ENCODE results near the gene PIP5K1B.

Gene PIP5K1B

DNA sequence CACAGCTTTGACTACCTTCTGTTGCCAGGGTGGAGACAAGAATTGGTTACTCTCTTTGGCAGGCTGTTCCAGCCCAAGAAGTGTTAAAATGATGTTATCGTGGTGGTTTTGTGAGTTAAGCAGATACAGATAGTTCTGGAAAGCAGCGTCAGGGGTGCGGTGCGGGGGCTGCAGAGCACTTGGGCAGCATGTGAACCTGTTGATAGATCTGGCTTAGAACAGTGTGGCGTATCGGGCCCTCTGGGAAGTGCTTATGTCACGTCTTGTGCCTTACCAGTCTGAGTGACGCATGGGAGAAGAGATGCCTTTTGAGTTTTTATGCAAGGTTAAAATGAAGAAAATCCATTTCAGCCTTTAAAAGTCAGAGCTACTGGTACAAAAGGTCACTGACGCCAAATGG lies 156.4 kb downstream of the PIP5K1B start:
- DNase-seq (ENCODE audit: low read depth), result no peak

DNA sequence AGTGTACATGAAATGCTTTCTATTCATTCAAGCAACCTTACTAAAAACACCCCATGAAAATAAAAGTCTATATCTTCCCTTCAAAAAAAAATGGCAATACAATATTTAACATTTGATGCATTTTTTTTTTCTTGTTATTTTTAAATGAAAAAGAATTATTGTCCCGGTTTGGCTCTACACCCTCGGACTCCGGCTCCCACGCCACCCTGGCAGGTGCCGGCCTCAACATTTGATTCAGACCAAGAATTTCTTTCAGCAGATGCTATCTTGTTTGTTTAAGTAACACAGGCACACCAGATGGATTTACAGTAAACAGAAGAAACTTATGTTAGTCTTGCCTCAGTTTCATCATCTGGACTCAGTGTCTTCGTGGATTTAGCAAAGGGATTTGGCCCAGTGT lies 162.0 kb downstream of the PIP5K1B start:
- no peak for DNase-seq (ENCODE audit: low read depth)

DNA sequence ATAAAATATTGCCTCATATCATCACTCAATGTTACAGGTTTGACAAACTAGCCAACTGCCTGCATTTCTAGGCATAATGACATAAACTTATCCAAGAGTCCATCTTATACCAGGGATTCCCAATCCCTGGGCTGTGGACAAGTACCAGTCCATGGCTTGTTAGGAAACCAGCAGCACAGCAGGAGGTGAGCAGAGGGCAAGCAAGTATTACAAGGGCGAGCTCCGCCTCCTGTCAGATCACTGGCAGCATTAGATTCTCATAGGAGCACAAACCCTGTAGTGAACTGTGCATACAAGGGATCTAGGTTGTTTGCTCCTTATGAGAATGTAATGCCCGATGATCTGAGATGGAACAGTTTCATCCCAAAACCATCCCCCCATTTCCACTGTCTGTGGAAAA lies 164.0 kb downstream of the PIP5K1B start:
- no peak for DNase-seq (ENCODE audit: low read depth)

DNA sequence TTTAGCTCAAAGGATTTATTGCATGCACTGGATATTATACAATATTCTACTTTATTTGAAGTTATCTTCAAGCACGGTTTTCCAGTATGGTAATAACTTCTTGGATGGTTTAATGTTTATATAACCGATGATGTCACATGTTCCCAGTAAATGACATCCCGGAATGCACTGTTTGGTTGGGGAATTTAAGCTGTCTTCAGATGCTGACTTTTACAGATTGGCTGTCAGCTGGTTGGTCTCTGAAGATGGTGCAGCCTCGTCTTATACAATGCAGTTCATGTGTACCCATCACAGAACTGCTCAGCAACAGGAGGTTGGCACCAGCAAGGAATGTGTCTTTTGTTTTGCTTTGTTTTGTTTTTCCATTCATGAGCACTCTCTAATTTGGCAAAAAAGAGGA lies 165.0 kb downstream of the PIP5K1B start:
- no peak for DNase-seq (ENCODE audit: low read depth)

GRCh38 chr9:68871236-68871635 lies 166.2 kb downstream of the PIP5K1B start:
- DNase-seq (ENCODE audit: low read depth), result no peak

DNA sequence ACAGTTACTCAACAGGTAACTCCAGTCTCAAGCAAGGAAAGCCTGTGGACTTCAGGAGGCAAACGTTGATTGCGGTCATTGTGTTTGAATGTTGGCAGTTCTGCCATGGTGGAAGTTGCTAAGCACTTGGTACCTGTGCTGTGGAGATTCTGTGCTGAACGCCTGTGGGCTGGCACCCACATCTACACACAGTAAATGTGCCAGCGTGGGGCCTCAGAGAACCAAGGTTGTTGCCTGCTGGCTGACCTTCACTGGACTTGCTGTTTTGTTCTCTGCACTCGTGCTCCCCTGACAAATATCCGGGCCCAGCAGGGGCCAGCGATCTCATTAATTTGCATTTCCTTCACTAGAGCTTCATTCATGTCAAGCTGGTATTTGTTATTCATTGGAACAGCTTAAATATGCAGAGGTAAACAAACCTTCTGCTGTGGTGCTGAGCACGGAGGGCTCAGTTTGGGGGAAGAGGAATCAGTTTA lies 167.0 kb downstream of the PIP5K1B start:
- DNase-seq (ENCODE audit: low read depth), result no peak

GRCh38 chr9:68873179-68873578 lies 168.1 kb downstream of the PIP5K1B start:
- no peak for DNase-seq (ENCODE audit: low read depth)

GRCh38 chr9:68876273-68876672 lies 171.2 kb downstream of the PIP5K1B start:
- no peak for DNase-seq (ENCODE audit: low read depth)

- DNase-seq (ENCODE audit: low read depth), result no peak
Measured at GRCh38 chr9:68876681-68877080, 171.6 kb downstream of the PIP5K1B start.

- DNase-seq (ENCODE audit: low read depth), result no peak
Measured at GRCh38 chr9:68877219-68877618, 172.2 kb downstream of the PIP5K1B start.

DNA sequence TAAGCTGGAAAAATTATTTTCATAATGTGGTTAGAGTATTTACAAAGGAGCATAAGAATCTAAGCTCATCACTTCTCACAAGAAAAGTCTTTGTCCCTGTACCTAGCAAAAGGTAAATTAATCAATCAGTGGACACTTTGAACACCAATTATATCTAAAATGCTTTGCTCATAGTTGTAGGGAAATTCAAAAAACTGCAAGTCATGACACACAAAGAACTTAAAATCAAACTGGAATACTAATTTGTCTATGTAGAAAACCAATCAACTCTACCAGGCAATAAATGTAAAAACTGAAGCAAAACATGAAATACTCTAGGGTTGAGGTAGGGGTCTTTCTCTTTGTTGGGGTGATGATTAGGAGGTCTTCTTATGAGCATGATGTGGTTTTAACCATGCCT lies 173.4 kb downstream of the PIP5K1B start:
- no peak for DNase-seq (ENCODE audit: low read depth)

- DNase-seq (ENCODE audit: low read depth), result no peak
Measured at GRCh38 chr9:68883224-68883623, 178.2 kb downstream of the PIP5K1B start.

DNA sequence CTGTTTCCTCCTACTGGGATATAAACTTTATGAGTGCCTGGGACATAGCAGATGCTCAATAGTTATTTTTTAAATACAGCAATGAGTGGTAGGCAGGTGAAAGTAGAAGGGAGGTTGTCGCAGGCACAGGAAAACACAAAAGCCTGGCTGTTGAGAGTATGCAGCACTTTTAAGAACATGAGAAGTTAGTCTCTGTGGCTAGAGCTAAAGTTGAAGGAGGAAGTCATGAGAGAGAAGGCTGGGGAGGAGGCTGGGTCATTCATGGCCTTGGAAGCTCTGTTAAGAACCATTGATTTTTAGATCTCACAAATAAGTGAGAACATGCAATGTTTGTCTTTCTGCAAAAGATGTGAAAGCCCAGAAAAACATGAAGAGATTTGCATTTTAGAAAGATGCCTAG lies 182.2 kb downstream of the PIP5K1B start:
- no peak for DNase-seq (ENCODE audit: low read depth)

GRCh38 chr9:68894502-68894901 lies 189.5 kb downstream of the PIP5K1B start:
- DNase-seq (ENCODE audit: low read depth), result no peak

- no peak for DNase-seq (ENCODE audit: low read depth)
Measured at GRCh38 chr9:68895741-68896478, 190.9 kb downstream of the PIP5K1B start.

DNA sequence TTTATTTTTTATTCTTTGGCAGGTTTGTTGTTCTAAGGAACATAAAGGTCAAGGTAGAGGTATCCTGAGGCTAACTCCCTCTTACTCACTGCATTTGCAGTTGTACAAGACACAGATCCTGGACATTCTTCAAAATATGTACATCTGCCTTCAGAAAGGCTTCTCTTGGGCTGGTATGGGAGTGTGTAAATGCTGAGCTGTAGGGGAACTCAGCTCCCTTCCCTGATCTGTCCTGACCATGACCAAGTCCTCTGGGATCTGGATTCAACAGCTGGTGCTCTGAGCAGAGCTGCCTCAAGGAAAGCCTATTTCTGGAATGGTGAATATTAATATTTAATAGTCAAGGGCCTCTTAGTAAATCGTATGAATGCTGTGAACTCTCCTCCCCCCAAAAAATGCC lies 191.4 kb downstream of the PIP5K1B start:
- no peak for DNase-seq (ENCODE audit: low read depth)

DNA sequence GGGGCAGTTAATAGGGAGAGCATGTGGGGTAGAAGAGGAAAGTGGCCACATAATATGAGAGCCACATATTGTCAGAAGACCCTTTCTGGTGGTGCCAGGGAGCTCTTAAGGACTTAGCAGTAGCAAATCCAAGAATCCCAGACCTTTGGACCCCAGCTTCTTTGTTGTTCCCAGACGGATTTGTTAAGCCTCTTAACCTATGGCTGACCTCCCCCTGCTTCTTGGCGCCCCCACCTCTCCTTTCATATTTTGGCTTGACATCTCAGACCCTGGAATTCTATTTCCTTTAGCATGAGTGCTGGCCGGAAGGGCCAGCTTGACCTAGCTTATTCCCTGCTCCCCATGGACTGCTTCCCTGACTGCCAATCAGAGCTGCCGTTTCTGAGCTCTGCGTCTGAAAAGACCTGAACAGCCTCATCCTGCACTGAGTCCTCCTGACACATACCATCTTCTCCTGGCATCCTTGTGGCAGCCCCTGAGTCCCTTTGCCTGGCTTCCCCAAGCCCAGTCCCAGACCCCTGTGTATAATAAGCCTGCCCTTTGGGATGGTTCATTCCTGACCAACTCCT lies 192.6 kb downstream of the PIP5K1B start:
- no peak for DNase-seq (ENCODE audit: low read depth)

DNA sequence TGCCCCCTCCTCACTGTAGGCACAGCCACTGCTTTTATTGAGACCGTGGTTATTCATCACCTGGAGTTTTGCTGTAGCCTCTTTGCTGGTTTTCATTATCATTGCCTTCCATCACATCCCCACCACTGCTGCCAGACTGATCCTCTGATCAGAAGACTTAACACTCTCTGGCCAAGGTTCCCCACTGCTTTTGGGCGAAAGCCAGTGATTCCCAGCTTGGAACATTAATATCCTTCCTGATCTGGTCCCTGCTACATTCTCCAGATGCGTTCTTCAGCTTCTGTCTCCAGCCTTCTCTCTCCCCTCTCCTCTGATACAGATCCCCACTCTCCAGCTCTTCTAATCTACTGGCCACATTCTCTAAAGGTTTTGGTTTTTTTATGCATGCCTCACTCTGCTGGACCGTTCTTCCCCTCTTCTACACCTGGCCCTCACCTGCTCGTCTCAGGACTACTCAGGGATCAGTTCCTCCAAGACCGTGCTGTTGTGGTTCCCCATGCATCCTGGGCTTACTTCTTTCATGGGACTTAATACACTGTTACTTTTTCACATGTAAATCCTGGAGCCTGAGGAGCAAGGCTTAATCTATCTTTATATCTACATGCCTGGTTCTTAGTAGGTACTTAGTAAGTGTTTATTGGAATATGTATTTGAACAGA lies 193.9 kb downstream of the PIP5K1B start:
- DNase-seq (ENCODE audit: low read depth), result no peak

DNA sequence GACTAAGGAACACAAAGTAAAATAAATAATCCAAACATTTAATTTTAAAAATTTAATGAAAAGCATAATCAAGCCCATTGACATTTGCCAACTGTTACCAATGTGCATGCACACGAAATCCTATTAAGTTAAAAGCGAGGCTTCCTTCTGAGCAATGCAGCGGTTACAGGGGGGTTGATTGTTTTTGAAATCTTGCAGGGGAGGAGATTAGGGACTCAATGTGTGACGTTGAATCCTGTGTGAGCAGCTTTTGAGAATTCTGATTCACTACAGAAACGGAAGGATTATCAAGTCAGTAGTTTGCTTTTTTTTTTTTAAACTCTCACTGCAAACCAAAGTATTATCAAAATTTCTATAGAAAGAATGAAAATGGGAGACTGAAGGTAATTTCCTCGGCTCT lies 199.4 kb downstream of the PIP5K1B start:
- no peak for DNase-seq (ENCODE audit: low read depth)

DNA sequence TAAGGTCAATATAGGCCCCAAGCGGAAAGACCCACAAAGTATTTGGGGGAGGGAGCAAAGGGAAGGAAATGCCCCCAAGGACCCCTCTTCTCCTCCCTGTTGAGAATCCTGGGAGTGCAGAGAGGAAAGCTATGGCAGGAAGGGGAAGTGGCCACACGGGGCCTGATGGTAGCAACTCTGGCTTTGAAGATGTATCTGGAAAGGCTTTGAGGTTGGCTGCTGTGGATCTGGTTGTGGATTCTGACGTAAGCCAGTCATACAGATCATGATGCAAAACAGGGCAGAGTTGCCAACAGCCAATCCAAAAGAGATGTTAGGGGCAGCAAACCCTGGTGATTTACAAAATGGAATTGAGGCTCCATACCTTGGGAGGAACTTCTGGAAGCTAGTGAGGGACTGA lies 200.1 kb downstream of the PIP5K1B start:
- no peak for DNase-seq (ENCODE audit: low read depth)

GRCh38 chr9:68907910-68908309 lies 202.9 kb downstream of the PIP5K1B start:
- no peak for DNase-seq (ENCODE audit: low read depth)

GRCh38 chr9:68912561-68912960 lies 207.5 kb downstream of the PIP5K1B start:
- DNase-seq (ENCODE audit: low read depth), result no peak

DNA sequence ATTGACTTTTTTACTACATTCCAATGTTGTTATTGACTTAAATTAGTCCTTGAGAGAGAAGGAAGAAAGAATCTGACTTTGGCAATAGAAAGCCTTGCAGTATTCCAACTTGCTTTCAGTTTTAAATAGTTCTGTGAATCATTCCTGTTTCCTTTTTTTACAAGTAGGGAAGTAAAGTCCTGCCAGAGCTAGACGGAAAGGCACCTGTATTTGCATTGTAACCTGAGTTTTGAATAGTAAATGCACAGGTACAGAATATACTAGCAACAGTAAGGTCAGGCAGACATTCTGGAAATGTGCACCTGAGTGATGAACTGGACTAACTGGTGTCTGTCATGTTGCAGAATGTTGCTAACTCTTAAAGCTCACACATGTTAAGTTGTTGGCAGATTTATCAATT lies 208.0 kb downstream of the PIP5K1B start:
- DNase-seq (ENCODE audit: low read depth), result no peak

Data from T-helper 22 cell (primary cell).